GM03348 (cell line): ENCODE results near the gene CAMTA2.
"Not testable (repeated sequence)": the region's sequence is repeated elsewhere in the genome, so short reads cannot be mapped to it uniquely, and the experiment has no call there.

Source experiments
- DNase-seq: peaks from one replicate; pipeline ENCODE4 v3.0.0; 2012; ENCODE audit warnings: low spot score

The CAMTA2 gene

DNA sequence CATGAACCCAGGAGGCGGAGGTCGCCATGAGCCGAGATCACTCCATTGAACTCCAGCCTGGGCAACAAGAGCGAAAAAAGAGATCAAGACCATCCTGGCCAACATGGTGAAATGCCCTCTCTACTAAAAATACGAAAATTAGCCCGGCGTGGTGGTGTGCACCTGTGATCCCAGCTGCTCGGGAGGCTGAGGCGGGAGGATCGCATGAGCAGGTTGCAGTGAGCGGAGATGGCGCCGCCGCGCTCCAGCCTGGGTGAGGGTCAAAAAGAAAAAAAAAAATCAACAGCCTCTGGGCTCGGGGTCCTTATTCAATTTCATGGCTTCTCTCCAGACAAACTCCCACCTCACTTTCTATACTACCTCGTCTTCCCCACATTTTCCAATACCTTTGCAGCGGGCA, 58.6 kb downstream of the CAMTA2 start:
- DNase-seq: no peak

DNA sequence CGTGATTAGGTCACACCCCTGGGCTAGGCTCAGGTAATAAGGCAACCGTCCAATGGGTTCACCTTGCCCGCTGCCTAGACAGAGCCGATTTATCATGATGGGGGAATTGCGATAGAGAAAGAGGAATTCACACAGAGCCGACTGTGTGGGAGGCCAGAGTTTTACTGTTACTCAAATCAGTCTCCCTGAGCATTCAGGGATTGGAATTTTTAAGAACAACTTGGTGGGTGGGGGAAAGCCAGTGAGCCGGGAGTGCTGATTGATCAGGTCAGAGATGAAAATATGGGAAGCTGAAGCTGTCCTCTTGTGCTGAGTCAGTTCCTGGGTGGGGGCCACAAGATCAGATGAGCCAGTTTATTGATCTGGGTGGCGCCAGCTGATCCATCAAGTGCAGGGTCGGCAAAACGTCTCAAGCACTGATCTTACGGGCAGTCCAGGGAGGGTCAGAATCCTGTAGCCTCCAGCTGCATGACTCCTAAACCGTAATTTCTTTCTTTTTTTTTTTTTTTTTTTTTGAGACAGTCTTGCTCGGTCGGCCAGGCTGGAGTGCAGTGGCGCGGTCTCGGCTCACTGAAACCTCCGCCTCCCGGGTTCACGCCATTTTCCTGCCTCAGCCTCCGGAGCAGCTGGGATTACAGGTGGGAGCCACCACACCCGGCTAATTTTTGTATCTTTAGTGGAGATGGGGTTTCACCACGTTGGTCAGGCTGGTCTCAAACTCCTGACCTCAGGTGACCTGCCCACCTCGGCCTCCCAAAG, 60.7 kb downstream of the CAMTA2 start:
- DNase-seq: not testable (repeated sequence)

DNA sequence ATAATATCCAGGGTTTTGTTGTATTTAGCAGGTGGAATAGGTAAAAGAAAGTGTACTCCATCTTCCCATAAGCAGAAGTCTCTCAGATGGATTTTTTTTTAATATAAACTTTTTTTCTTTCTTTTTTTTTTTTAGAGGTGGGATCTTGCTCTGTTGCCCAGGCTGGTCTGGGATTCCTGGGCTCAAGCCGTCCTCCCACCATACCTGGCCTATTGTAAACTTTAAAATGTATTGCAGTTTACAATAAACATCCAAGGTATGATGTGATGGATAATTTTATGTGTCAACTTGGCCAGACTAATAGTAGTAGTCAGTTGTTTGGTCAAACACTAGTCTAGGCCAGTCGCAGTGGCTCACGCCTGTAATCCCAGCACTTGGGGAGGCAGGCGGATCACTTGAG, 66.2 kb downstream of the CAMTA2 start:
- DNase-seq: no peak

DNA sequence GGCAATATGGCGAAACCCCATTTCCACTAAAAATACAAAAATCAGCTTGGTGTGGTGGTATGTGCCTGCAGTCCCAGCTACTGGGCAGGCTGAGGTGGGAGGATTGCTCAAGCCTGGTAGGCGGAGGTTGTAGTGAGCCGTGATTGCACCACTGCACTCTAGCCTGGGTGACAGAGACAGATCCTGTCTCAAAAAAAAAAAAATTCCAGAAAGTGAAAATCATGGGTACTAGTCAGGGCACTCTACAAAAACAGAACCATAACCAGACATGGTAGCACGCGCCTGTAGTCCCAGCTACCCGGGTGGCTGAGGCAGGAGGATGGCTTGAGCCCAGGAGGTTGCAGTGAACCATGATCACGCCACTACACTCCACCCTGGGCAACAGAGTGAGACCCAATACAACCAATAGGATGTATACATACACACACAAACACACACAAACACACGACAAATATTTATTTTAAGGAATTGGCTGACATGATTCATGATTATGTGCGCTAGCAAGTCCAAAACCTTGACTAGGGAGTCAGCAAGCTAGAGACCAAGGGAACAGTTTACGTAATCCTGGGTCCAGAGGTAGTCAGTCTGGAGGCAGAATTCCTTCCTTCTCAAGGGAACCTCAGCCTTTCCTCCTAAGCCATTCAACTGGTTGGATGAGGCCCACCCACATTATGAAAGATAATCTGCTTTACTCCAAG, 67.0 kb downstream of the CAMTA2 start:
- no peak for DNase-seq

DNA sequence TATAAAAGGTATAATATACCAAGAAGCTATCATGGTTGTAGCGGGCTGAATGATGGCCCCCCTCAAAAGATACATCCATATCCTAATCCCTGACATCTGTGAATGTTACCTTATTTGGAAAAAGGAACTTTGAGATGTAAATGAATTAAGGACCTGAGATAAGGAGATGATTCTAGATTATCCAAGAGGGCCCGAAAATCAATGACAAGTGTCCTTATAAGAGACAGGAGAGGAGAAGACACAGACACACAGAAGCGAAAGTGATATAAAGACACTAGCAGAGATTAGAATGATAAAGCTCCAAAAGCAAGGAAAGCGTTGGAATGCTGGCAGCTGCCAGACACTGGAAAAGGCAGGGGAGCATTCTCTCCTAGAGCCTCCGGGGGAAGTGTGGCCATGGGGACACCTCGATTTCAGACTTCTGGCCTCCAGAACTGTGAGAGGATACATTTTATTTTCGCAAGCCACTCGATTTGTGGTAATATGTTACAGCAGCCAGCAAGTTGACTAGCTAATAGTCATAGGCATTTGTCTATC, 67.9 kb downstream of the CAMTA2 start:
- no peak for DNase-seq
